GM23338 (cell line): Measurements from ENCODE around the gene MTHFD1L.

Experiments
- CREB1 ChIP-seq: fragments of 250-450 bp; sonication (Bioruptor Pico); IDR thresholded peaks from 2 replicates; pipeline ENCODE4 v1.5.0; 2020; ENCODE audit warnings: low read depth, mild to moderate bottlenecking, moderate library complexity
- EZH2 ChIP-seq: fragments of 200-600 bp; sonication (generic); IDR thresholded peaks from one replicate; pipeline ENCODE4 v1.8.0; 2017; ENCODE audit warnings: antibody characterized with exemption, mild to moderate bottlenecking, low read depth; ENCODE audit not compliant: unreplicated experiment
- EZH2phosphoT487 ChIP-seq: fragments of 200-600 bp; sonication (generic); IDR thresholded peaks from one replicate; pipeline ENCODE4 v1.8.1; 2018; ENCODE audit warnings: antibody characterized with exemption; ENCODE audit not compliant: unreplicated experiment
- JUNB ChIP-seq: IDR thresholded peaks from one replicate; pipeline ENCODE4 v1.6.1; 2016; ENCODE audit warnings: antibody characterized with exemption; ENCODE audit not compliant: unreplicated experiment
- NANOG ChIP-seq: IDR thresholded peaks from 2 replicates; pipeline ENCODE4 v1.6.1; 2016; ENCODE audit warnings: antibody characterized with exemption, borderline replicate concordance
- POLR2AphosphoS5 ChIP-seq: IDR thresholded peaks from 2 replicates; pipeline ENCODE4 v1.6.1; 2016; ENCODE audit warnings: antibody characterized with exemption, low read depth
- STAT1 ChIP-seq: IDR thresholded peaks from one replicate; pipeline ENCODE4 v1.6.1; 2016; ENCODE audit warnings: antibody characterized with exemption; ENCODE audit not compliant: unreplicated experiment
- ZNF114 ChIP-seq: fragments of 250-450 bp; sonication (Bioruptor Pico); IDR thresholded peaks from 2 replicates; pipeline ENCODE4 v1.5.0; 2020; ENCODE audit warnings: mild to moderate bottlenecking, moderate library complexity
- ZNF331 ChIP-seq: fragments of 250-450 bp; sonication (Bioruptor Pico); IDR thresholded peaks from 2 replicates; pipeline ENCODE4 v1.5.0; 2020; ENCODE audit warnings: low read depth, mild to moderate bottlenecking, moderate library complexity
- TF ChIP-seq, protein P1 (sequence below), 2 experiments: fragments of 200-600 bp in 1 of 2; sonication (generic) in 1 of 2; conservative IDR thresholded peaks; 2 replicates each; pipeline versions ENCODE4 v1.5.1 to v1.6.1; 2016 to 2017; ENCODE audit warnings: antibody characterized with exemption in 2 of 2, low read depth in 2 of 2, mild to moderate bottlenecking in 2 of 2, moderate library complexity in 1 of 2
- TF ChIP-seq, protein P2 (sequence below): IDR thresholded peaks from one replicate; pipeline ENCODE4 v1.6.1; 2018; ENCODE audit warnings: antibody characterized with exemption; ENCODE audit not compliant: unreplicated experiment
- TF ChIP-seq, protein P3 (sequence below): IDR thresholded peaks from 2 replicates; pipeline ENCODE4 v1.6.1; 2016; ENCODE audit warnings: antibody characterized with exemption
- TF ChIP-seq, protein P4 (sequence below): fragments of 250-450 bp; sonication (Bioruptor Pico); IDR thresholded peaks from 2 replicates; pipeline ENCODE4 v1.5.0; 2020; ENCODE audit warnings: mild to moderate bottlenecking, moderate library complexity

DNA sequence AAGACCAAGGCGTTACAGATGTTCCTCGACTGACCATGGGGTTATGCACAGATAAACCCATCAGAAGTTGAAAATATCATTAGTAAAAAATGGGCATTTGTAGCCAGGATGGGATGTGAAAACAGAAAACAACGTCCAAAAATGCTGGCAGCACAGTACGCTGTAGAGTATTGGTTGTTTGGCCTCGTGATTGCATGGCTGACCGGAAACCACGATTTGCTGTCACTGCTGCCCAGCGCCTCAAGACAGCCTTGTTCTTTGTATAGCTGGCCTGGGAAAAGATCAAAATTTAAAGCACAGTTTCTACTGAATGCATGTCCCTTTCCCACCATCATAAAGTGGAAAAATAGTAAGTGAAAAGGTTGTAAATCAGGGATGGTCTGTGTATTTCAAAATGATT lies 41.9 kb downstream of the MTHFD1L start:
- TF ChIP-seq JUNB, result no peak
- TF ChIP-seq POLR2AphosphoS5, result no peak
- TF ChIP-seq, protein P1, sequence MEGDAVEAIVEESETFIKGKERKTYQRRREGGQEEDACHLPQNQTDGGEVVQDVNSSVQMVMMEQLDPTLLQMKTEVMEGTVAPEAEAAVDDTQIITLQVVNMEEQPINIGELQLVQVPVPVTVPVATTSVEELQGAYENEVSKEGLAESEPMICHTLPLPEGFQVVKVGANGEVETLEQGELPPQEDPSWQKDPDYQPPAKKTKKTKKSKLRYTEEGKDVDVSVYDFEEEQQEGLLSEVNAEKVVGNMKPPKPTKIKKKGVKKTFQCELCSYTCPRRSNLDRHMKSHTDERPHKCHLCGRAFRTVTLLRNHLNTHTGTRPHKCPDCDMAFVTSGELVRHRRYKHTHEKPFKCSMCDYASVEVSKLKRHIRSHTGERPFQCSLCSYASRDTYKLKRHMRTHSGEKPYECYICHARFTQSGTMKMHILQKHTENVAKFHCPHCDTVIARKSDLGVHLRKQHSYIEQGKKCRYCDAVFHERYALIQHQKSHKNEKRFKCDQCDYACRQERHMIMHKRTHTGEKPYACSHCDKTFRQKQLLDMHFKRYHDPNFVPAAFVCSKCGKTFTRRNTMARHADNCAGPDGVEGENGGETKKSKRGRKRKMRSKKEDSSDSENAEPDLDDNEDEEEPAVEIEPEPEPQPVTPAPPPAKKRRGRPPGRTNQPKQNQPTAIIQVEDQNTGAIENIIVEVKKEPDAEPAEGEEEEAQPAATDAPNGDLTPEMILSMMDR (conservative IDR thresholded peaks at IDR 0.05; ENCODE audit: low read depth in 2 of 2), result no peak
- TF ChIP-seq EZH2, result no peak
- TF ChIP-seq, protein P2, sequence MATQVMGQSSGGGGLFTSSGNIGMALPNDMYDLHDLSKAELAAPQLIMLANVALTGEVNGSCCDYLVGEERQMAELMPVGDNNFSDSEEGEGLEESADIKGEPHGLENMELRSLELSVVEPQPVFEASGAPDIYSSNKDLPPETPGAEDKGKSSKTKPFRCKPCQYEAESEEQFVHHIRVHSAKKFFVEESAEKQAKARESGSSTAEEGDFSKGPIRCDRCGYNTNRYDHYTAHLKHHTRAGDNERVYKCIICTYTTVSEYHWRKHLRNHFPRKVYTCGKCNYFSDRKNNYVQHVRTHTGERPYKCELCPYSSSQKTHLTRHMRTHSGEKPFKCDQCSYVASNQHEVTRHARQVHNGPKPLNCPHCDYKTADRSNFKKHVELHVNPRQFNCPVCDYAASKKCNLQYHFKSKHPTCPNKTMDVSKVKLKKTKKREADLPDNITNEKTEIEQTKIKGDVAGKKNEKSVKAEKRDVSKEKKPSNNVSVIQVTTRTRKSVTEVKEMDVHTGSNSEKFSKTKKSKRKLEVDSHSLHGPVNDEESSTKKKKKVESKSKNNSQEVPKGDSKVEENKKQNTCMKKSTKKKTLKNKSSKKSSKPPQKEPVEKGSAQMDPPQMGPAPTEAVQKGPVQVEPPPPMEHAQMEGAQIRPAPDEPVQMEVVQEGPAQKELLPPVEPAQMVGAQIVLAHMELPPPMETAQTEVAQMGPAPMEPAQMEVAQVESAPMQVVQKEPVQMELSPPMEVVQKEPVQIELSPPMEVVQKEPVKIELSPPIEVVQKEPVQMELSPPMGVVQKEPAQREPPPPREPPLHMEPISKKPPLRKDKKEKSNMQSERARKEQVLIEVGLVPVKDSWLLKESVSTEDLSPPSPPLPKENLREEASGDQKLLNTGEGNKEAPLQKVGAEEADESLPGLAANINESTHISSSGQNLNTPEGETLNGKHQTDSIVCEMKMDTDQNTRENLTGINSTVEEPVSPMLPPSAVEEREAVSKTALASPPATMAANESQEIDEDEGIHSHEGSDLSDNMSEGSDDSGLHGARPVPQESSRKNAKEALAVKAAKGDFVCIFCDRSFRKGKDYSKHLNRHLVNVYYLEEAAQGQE, result no peak
- TF ChIP-seq CREB1 (CRISPR knock-in tag), result no peak
- no peak for TF ChIP-seq EZH2phosphoT487
- no peak for TF ChIP-seq STAT1
- TF ChIP-seq, protein P3, sequence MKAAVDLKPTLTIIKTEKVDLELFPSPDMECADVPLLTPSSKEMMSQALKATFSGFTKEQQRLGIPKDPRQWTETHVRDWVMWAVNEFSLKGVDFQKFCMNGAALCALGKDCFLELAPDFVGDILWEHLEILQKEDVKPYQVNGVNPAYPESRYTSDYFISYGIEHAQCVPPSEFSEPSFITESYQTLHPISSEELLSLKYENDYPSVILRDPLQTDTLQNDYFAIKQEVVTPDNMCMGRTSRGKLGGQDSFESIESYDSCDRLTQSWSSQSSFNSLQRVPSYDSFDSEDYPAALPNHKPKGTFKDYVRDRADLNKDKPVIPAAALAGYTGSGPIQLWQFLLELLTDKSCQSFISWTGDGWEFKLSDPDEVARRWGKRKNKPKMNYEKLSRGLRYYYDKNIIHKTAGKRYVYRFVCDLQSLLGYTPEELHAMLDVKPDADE, result no peak
- TF ChIP-seq NANOG, result no peak
- no peak for TF ChIP-seq ZNF331 (CRISPR knock-in tag)
- no peak for TF ChIP-seq ZNF114 (CRISPR knock-in tag)
- TF ChIP-seq, protein P4, sequence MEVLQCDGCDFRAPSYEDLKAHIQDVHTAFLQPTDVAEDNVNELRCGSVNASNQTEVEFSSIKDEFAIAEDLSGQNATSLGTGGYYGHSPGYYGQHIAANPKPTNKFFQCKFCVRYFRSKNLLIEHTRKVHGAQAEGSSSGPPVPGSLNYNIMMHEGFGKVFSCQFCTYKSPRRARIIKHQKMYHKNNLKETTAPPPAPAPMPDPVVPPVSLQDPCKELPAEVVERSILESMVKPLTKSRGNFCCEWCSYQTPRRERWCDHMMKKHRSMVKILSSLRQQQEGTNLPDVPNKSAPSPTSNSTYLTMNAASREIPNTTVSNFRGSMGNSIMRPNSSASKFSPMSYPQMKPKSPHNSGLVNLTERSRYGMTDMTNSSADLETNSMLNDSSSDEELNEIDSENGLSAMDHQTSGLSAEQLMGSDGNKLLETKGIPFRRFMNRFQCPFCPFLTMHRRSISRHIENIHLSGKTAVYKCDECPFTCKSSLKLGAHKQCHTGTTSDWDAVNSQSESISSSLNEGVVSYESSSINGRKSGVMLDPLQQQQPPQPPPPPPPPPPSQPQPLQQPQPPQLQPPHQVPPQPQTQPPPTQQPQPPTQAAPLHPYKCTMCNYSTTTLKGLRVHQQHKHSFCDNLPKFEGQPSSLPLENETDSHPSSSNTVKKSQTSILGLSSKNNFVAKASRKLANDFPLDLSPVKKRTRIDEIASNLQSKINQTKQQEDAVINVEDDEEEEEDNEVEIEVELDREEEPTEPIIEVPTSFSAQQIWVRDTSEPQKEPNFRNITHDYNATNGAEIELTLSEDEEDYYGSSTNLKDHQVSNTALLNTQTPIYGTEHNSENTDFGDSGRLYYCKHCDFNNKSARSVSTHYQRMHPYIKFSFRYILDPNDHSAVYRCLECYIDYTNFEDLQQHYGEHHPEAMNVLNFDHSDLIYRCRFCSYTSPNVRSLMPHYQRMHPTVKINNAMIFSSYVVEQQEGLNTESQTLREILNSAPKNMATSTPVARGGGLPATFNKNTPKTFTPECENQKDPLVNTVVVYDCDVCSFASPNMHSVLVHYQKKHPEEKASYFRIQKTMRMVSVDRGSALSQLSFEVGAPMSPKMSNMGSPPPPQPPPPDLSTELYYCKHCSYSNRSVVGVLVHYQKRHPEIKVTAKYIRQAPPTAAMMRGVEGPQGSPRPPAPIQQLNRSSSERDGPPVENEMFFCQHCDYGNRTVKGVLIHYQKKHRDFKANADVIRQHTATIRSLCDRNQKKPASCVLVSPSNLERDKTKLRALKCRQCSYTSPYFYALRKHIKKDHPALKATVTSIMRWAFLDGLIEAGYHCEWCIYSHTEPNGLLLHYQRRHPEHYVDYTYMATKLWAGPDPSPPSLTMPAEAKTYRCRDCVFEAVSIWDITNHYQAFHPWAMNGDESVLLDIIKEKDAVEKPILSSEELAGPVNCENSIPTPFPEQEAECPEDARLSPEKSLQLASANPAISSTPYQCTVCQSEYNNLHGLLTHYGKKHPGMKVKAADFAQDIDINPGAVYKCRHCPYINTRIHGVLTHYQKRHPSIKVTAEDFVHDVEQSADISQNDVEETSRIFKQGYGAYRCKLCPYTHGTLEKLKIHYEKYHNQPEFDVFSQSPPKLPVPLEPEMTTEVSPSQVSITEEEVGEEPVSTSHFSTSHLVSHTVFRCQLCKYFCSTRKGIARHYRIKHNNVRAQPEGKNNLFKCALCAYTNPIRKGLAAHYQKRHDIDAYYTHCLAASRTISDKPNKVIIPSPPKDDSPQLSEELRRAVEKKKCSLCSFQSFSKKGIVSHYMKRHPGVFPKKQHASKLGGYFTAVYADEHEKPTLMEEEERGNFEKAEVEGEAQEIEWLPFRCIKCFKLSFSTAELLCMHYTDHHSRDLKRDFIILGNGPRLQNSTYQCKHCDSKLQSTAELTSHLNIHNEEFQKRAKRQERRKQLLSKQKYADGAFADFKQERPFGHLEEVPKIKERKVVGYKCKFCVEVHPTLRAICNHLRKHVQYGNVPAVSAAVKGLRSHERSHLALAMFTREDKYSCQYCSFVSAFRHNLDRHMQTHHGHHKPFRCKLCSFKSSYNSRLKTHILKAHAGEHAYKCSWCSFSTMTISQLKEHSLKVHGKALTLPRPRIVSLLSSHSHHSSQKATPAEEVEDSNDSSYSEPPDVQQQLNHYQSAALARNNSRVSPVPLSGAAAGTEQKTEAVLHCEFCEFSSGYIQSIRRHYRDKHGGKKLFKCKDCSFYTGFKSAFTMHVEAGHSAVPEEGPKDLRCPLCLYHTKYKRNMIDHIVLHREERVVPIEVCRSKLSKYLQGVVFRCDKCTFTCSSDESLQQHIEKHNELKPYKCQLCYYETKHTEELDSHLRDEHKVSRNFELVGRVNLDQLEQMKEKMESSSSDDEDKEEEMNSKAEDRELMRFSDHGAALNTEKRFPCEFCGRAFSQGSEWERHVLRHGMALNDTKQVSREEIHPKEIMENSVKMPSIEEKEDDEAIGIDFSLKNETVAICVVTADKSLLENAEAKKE (CRISPR knock-in tag), result no peak
